Stimulated activated CD8-positive, alpha-beta memory T cell treated with anti-CD3 and anti-CD28 coated beads, Interleukin-7, amount 100 ng/mL, for 4 hours (primary cell): Measurements from ENCODE around the gene STX16.

ENCODE experiments used
- DNase-seq, 2 donors: peaks; one replicate each; pipeline ENCODE4 v3.0.0-alpha.2; 2020; ENCODE audit warnings: low read depth in 2 of 2

STX16 gene

DNA sequence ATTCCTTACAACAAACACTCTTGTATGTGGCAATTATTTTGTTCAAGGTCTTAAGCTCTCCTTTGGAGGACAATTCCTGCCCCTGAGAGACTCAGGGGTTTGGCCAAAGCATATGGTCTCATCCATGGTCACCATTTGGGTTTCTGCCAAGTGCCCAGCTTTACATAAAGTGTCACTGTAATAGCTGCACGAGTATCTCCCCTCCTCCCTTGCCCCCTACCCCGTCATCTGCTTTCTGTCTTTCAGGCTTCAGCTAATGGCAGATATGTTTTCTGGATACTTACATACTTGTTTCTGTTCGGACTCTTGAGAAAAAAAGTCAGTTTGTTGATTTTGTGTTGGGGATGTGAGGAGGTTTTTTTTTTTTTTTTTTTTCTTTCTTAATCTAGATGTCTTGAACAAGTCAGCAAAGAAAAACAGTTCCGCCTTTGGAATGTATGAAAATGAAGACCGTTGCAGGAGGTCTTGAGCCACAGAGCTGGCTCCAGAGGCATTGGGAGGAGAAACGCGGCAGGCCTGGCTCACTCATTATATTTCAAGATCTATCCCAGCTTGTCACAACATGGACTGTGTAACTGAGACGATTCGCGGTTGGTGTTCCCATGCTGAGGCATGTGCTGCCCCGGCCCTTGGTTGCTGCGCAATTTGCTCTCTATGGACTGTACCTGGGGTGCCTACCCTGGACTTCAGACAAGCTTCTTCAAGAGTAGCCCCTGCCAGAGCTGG lies 32.6 kb upstream of the STX16 start:
- no peak for DNase-seq

DNA sequence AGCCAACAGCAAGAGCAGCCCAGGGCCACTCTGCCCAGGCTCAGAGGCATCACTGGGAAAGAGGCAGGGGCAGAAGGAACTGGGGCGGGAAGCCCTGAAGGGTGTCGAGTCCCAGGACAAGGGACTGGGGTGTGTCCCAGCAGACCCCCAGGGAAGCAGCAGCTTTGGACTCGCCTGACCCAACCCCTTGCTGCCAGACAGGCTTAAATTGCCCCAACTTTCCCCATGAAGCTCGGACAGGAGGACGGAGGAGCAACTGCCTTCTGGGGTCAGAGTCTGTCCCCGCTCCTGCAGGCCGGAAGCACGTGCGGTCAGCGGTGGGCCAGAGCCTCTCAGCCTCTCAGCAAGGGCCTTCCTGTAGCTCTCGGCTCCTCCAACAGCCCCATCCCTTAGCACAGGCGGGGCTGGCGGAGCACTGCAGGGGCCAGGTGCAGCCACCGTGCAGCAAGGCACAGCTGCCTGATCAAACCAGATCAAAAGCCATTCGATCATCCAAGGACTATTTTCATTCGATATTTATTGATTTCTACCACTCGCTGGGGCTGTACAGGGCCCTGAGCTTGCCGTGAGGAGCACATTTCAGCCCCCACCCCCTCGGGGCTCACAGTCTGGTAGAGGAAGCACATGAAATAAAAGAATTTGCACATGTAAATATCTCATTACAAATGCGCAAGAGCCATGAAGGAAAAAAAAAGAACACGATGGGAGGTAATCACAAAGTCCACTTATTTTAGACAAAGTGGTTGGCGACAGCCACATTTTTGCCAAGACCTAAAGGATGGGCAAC lies 31.8 kb upstream of the STX16 start:
- DNase-seq: no peak

DNA sequence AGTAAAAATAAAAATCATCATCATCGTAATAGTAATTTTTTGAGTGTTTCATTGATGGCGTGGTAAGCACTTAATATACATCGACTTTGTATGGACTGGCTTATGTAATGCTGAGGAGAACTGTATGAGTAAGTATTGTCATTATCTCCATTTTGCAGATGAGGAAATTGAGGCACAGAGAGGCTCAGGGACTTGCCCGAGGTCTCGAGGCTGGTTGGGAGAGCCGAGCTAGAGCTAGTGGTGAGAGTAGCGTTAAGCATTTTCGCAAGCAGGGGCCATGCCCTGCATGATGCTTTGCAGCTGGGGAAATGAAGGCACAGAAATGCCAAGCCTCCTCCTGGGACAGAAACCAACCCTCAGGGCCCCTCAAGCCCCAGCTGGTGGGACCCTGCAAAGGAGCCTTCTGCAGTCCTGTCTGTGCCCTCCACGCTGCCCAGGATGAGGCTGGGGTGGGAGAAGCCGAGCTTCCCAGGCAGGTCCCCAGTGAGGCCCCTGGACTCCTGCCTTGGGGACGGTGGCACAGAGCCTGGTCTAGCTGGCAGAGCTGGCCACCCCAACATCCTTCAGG lies 31.1 kb upstream of the STX16 start:
- DNase-seq: no peak

DNA sequence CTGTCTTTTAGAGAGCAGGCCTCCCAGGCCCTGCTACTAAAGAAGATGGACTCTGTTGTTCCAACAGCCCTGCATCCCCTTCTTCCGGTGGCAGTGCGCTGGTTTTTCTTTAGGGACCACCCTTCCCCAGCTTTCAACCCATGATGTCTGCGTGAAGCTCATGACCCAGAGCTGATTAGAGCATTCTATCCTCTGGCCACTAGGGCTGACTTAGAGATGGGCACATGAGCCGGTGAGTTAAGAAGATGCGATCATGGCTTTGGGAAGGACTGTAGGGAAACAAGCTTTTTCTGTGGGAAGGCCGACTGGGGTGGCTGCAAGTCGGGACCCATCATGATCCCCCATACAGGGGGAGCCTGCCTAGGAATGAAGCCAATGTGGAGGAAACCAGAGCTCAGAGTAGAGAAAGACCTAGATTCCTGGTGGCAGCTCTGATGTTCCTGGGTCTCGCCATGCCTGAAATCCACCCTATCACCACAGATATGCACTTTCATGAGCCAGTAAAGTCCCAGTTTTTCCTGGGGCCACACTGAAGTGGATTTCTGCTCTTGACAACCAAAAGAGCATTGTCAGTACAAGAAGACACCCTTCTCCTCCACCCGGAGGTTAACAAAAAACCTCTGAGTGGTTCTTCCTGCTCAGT lies 29.1 kb upstream of the STX16 start:
- no peak for DNase-seq

DNA sequence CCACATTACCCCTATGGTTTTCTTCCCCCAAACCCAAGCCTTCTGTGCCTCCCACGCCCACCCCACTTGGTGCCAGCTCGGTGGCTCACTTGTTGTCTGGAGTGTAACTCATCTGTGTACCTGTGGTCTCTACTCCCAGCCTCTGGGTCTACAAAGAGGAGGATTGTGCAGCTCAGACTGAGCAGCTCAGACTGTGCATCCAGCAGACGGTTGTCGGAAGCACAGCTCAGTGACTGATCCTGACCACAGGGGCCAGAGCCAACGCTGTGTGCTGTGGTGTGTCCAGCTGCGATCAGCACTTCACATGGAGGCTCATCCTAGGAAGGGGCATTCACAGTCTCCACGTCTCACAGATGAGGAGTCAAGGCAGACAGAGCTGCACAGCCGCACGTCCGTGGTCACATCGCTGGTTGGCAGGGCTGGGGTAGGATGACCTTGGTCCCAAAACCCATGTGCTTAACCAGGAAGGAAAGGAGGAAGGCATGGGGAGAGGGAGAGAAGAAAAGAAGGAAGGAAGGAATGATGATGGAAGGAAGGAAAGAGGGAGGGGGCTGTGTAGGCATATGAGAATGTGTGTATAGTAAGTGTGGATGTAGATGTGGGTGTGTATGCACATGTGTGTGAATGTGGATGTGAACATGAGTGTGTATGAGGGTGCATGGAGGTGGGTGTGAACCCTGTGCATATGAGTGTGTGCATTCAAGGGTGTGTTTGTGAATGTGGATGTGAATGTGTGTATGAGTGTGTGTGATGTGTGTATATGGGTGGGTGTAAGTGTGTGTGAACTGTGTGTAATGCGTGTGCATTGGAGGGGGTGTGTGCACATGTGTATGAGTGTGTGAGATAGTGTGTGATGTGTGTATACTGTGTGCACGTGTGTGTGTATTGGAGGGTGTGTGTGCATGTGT lies 28.2 kb upstream of the STX16 start:
- DNase-seq: no peak

DNA sequence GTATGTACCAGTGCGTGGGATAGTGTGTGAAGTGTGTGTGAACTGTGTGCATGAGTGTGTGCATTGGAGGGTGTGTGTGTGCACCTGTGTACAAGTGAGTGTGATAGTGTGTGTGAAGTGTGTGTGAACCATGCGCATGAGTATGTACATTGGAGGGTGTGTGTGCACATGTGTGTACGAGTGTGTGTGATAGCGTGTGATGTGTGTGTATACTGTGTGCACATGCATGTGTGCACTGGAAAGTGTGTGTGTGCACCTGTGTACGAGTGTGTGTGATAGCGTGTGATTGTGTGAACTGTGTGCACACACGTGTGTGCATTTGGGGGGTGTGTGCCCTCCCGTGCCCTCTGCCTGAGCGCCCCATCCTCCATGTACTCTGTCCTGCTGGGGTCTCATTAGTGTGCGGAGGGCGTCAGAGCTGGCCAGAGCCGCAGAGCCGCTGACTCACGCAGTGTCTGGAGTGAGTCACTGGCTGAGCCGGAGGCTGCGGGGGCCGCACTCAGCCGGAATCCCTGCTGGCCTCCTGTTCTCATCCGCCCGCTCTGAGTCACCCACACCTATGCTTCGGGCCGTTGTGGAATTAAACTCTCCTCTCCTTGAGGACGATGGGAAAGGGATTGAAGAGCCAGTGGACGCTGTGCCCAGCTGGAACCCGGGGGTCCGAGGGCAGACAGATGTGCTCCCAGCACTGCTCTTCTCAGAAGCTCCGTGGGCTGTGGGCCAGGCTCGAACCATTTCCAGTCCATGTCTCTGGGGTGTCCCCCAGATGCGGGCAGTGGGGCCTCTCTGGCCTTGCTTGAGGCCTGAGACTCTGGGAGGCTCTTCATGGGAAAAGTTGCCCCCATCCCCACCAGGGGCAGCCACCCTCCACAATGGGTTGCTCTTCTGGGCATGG lies 27.3 kb upstream of the STX16 start:
- DNase-seq: no peak

DNA sequence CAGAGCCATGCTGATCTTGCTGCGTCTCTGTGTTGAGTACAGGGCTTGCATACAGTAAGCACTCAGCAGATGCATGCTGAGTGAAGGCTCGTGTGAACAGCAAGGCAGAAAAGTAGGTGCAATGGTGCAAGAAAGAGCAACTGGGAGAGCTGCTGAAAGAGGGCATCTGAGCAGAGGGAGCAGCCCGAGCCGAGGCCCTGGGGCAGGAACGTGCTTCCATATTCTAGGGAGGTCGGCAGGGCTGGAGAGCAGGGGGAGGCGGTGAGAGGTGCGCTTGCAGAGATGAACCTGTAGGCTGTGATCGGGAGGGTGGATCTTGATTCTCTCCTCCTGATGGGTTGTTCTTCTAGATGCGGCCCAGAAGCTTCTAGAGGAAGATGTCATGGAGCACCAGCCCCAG lies 26.4 kb upstream of the STX16 start:
- no peak for DNase-seq

DNA sequence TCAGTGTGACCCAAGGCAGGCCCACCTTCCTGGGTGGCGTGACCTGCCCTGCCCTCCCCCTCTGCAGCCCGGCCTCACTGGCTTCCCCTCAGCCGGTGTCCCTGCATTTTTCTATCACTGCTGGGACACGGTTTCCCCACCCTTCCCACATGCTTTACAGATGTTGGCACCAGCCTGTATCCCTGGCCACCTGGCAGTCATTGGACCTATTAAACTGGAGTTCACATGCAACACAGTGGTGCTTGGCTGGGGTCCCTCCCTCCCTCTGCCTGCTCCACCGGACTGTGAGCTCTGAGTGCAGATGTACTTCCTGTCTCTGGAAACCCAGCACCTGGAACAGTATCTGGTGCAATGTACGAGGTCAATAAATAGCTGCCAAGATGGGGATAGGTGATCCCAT lies 25.5 kb upstream of the STX16 start:
- DNase-seq: no peak

DNA sequence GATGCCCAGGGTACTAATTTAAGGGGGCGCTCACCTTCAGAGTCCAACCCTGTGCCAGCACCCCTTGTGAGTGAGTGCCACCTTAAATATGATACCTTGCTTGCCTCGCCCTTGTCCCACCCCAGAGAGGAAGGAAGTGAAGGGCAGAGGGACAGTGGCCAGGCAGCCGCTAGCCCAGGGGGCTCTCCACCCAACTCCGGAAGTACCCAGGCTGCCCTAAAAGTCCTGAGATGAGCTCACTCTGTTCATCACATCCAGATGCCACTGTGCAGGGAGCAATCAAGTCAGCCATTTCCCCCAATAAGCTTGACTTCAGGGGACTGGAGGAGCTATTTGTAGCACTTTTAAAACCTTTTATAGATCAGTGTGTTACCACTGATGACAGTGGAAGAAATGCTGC lies 25.0 kb upstream of the STX16 start:
- DNase-seq: no peak

DNA sequence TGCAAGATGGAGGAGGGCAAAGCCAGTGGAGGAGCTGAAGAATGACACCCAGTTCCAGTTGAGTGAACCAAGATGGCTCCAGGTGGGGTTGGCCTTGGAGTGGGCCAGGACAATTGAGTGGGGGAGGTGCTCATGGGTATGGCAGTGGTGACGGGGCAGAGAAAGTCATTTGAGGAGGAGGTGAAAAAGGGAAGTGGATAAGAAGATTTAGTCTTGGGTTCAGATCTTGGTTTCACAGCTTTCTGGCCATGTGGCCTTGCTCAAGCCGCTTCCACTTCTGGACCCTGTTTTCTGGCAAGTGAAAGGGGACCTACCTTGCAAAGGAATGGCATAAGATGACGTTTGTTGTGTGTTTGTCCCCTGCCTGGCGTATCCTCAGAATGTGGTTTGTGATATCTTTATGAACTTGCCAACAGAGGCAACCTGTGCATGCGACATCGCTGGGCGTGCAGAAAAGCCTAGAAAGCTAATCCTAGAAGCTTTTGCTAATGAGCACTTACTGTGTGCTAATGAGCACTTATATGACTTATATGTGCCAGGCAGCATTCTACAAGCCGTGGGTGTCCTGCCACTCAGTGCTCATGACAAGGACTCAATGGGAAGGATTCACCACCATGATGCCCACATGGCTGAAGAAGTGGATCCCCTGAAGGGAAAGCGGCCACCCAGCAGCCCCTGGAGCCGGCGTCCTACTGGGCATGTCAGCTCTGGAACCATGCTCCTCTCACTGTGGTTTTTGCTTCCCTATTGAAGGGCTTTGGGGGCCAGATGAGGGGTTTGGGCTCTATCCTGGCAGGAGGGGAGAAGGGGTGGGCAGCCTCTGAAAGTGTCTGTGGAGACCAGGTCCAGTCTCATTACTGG lies 23.6 kb upstream of the STX16 start:
- no peak for DNase-seq

DNA sequence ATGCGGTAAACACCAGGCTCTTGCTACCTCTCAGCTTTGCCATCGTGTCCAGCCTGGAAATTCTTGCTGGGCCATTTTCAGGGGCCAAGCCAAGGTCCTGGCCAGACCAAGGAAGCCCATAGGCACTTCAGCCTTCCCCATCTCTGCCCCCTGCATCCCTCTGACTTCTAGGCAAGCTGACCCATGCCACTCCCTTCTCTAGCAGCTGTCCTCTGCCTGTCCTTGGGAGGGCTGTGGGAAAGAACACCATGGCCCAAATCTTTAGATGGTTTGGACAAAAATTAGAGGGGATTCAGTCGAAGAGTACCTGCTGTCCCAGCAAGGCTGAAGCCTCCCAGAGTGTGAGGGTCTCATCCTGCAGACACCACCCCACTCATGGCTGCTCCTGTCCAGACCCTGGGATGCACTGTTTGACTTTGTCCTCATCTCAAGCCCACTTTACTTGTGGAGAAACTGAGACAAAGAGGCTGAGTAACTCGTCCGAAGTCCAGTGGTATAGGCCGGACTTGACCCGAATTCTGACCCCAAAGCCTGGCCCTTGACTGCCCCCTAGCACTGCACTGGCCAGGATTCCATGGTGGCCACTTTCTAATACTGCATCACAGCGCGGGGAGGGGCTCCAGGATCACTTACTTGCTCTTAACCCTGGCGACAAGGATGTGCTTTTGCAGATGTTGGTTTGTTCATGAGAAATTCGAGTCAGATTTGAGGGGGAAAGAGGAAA lies 22.4 kb upstream of the STX16 start:
- no peak for DNase-seq

DNA sequence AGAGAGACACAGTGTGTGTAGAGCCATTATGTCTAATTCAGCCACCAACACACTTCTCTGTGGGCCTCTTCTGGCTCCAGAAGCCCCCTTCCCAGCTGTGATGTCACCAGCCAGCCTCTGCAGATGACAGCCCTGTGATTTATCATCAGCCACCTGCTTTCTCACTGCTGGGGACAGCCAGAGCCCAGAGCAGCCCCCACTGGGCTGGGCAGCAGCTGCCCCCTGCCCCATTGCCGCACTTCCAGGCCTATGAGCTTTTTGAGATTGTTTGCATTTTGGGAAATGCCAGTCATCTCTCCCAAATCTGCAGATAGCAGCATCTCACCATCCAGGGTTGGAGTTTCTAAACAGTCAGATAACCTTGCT lies 21.9 kb upstream of the STX16 start:
- no peak for DNase-seq

DNA sequence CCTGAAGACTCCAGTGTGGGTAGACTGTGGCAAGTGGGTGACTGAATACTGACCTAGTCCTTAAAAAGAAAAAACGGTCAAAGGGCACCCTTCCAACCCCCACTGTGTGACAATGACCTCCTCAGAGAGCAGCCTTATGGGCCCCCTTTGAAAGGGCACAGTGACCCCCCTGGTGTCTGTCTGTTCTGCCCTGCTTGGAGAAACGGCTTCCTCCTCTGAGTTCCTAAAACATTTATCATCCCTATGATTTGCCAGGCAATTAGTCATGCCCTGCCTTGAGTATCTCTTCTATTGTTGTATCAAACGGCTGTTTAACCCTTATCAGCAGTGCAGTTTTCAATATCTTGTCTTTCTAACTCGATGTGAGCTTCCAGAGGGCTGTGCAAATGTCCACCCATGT lies 21.0 kb upstream of the STX16 start:
- DNase-seq: no peak

DNA sequence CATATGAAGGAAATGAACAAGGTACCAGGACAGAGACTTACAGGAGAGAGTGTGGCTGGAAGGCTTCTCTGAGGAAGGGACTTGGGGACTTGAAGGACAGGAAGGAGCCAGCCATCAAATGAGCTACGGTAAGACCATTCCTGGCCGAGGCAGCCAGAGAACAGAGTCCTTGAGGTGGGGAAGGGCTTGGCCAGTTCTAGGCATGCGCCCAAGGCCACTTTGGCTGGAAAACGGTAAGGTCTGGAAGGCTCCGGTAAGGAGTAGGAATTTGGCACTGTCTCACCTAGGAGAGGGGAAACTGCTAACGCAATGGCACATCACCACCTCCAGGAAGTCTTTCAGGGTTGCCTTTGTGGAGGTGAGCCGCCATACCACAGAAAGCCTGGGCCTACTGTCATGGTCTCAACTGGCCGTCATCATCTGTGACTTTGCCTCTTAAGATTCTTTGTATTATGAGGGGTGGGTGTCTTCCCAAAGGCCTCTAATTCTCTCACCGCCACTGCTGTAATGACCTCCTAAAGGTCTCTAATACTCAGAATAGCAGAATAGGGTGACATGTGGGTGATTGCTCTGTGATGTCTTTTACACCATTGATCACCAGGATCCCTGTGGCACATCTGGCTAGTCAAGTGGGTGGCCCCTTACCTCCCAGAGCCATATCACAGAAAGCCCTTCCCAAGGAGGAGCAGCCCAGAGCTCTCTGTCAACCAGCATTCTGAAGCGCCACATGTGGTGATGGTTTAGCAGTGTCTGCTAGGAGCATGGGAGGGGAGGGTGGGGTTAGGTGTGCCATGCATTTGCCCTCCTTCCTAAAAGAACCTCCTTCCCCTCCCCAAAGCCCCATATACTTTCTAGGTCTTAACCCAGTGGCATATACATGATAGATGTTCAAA lies 17.7 kb upstream of the STX16 start:
- no peak for DNase-seq

DNA sequence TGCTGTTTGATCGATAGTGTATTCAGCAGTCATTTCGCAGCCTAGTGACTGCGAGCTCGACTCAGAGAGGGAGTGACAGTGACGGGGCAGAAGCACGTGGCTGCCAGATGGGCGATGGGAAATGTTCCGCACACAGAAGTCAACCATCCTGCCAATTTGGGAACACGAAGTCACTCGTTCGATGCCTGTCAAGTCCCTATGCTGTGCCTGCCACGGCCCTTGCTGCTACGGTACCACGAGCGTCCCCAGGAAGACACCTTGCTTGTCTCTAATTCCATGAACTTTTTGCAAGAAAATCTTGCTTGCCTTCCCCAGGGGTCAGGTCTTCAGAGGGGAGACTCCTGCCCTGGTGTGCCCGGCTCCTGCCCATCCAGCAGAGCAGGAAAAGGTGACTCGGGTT lies 17.0 kb upstream of the STX16 start:
- no peak for DNase-seq

DNA sequence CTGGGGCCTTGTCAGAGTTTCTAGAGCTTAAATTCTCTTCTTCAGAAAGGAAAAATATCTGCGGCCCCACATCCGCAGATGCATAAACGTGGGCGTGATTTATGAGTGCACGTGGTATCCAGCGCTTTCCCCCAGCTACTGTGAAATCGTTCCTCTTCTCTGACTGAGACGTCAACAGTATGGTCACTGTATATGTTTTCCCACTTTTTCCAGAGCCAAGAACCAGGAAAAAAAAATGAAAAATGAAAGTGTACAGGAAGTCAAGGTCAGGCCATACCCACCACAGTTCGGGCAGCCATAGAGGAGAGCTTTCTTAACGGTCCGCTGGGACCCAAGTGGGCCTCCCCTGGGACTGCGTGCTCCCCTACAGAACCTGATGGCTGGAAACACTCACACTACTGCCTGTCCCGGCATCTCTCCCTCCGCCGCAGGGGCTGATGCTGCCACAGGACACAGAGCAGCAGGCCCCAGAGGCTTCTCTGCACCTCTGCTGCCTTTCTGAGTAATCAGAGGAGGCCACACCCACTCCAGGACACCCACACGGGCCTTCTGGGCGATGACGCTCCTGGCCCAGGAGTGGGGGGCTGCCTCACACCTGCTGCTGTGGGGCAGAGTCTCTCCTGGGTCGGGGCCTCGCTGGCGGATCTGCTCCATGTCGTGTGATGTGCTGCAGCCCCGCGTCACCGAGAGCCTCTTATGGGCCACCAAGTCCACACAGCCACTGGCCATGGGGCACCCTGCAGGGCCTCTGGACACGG lies 16.4 kb upstream of the STX16 start:
- DNase-seq: peak; percentile 54 to 61

DNA sequence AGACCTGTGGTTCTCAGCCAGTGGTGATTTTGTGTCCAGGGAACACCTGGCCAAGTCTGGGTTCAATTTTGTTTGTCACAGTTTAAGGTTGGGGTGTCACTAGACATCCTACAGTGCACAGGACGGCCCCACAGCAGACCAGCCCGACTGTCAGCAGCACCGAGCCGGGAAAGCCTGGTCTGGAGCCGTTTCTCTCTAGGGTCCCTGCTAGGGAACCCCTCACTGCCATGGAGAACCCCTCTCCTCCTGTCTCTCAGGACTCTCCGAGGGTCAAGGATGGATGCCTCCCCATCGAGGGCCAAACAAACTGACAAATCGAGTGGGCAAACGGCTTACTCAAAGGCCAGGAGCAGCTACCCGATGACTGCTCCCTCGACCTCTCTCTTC lies 15.8 kb upstream of the STX16 start:
- DNase-seq: no peak
